GM12878 (cell line): ENCODE data around the gene SPN. TPM values are rescaled to one million over a fixed set of nuclear protein-coding genes. Genes with fewer than 3 reads are reported as not detected.

Source experiments
- ATAC-seq: fragments of 200-7000 bp; cut with Tn5 transposase; 3 replicates; pipeline ENCODE4 v1.9.1; 2020; ENCODE audit warnings: mild to moderate bottlenecking, moderate library complexity
- BruUV-seq: library from RNA; stranded (reverse); fragments of 400-500 nt; replicated peaks from 2 replicates; lab custom pipeline; 2021; lab: Mats Ljungman, UMichigan
- CTCF ChIA-PET: fragments of 300-600 bp; sonication (Branson Sonifier 250); formaldehyde crosslinking; extraction: SDS; loops from one replicate; lab custom pipeline; 2021; ENCODE audit warnings: inconsistent platforms; lab: Yijun Ruan, JAX
- POLR2A ChIA-PET: fragments of 350-600 bp; formaldehyde crosslinking; extraction: SDS; loops from one replicate; lab custom pipeline; 2021; ENCODE audit warnings: inconsistent platforms; lab: Charles Lee
- RAD21 ChIA-PET: fragments of 300-600 bp; sonication (Branson Sonifier 250); formaldehyde crosslinking; loops from one replicate; lab custom pipeline; 2023; ENCODE audit warnings: antibody characterized with exemption; ENCODE audit not compliant: unreplicated experiment; lab: Charles Lee
- SMC1A ChIA-PET: fragments of 300-600 bp; sonication (Branson Sonifier 250); formaldehyde crosslinking; loops from one replicate; lab custom pipeline; 2023; ENCODE audit not compliant: unreplicated experiment, uncharacterized antibody; lab: Charles Lee
- DNase-seq: peaks from one replicate; pipeline ENCODE4 v3.0.0-alpha.2; 2011; ENCODE audit warnings: low read depth, low spot score
- FAIRE-seq: peaks from 3 replicates; lab custom pipeline; 2011; peaks lifted over from hg19 to GRCh38; lab: Jason Lieb, UNC
- H2AFZ ChIP-seq: 2 replicates; pipeline ENCODE4 v1.6.0; 2011; ENCODE audit warnings: low read depth, low read length, control low read depth; ENCODE audit not compliant: control insufficient read depth
- H3K27ac ChIP-seq: 2 replicates; pipeline ENCODE4 v1.5.1; 2011; ENCODE audit warnings: control low read depth; ENCODE audit not compliant: control insufficient read depth, insufficient read depth
- H3K27me3 ChIP-seq, 2 experiments: replicated peaks in 1 of 2; 2 replicates each; pipeline versions ENCODE4 v1.6.0 to v1.6.1; 2011; ENCODE audit warnings: low read length in 1 of 2; ENCODE audit not compliant: control insufficient read depth in 2 of 2, insufficient read depth in 2 of 2
- H3K36me3 ChIP-seq, 2 experiments: 2 replicates each; pipeline ENCODE4 v1.5.1; 2011; ENCODE audit warnings: low read length in 1 of 2; ENCODE audit not compliant: control insufficient read depth in 2 of 2, insufficient read depth in 2 of 2
- H3K4me1 ChIP-seq: 2 replicates; pipeline ENCODE4 v1.6.1; 2011; ENCODE audit warnings: mild to moderate bottlenecking, low read length, moderate library complexity, mixed read lengths; ENCODE audit not compliant: control insufficient read depth, insufficient read depth
- H3K4me2 ChIP-seq: 2 replicates; pipeline ENCODE4 v1.6.0; 2011; ENCODE audit warnings: control low read depth; ENCODE audit not compliant: control insufficient read depth, insufficient read depth
- H3K4me3 ChIP-seq: fragments of 200-600 bp; sonication (generic); 2 replicates; pipeline ENCODE4 v1.5.1; 2016
- H3K79me2 ChIP-seq: 2 replicates; pipeline ENCODE4 v1.6.0; 2011; ENCODE audit warnings: low read length; ENCODE audit not compliant: control insufficient read depth, insufficient read depth
- H3K9ac ChIP-seq: 2 replicates; pipeline ENCODE4 v1.8.0; 2011; ENCODE audit warnings: low read length, control low read depth, mixed read lengths; ENCODE audit not compliant: control insufficient read depth, insufficient read depth
- H3K9me3 ChIP-seq: replicated peaks from 3 replicates; pipeline ENCODE4 v1.5.1; 2011; ENCODE audit warnings: mild to moderate bottlenecking, low read length; ENCODE audit not compliant: control insufficient read depth, insufficient read depth
- H4K20me1 ChIP-seq: 2 replicates; pipeline ENCODE4 v1.6.0; 2011; ENCODE audit not compliant: control insufficient read depth, insufficient read depth
- BACH1 ChIP-seq: fragments of 450-650 bp; IDR thresholded peaks from 2 replicates; pipeline ENCODE4 v1.6.1; 2017; ENCODE audit warnings: mild to moderate bottlenecking, borderline replicate concordance
- BHLHE40 ChIP-seq, 2 experiments: fragments of 450-650 bp in 1 of 2; IDR thresholded peaks; 2 replicates each; pipeline ENCODE4 v1.6.1; 2011 to 2017; ENCODE audit warnings: low read depth in 2 of 2, borderline replicate concordance in 1 of 2, improper control_type of control experiment in 1 of 2, low read length in 1 of 2, mild to moderate bottlenecking in 1 of 2
- GATAD2B ChIP-seq: fragments of 450-650 bp; conservative IDR thresholded peaks from 2 replicates; pipeline ENCODE4 v1.6.1; 2017; ENCODE audit warnings: low read depth, mild to moderate bottlenecking, moderate library complexity
- HDAC6 ChIP-seq: fragments of 200-600 bp; sonication (generic); IDR thresholded peaks from one replicate; pipeline ENCODE4 v1.8.0; 2017; ENCODE audit warnings: antibody characterized with exemption; ENCODE audit not compliant: unreplicated experiment
- IKZF1 ChIP-seq: fragments of 450-650 bp; conservative IDR thresholded peaks from 2 replicates; pipeline ENCODE4 v1.6.1; 2017; ENCODE audit warnings: antibody characterized with exemption, mild to moderate bottlenecking
- JUNB ChIP-seq: IDR thresholded peaks from 2 replicates; pipeline ENCODE4 v1.6.1; 2016; ENCODE audit warnings: antibody characterized with exemption, mild to moderate bottlenecking
- MYC ChIP-seq: IDR thresholded peaks from 2 replicates; pipeline ENCODE4 v1.6.1; 2011; ENCODE audit warnings: mild to moderate bottlenecking, low read length, moderate library complexity, inconsistent platforms; ENCODE audit not compliant: insufficient read depth, insufficient replicate concordance, insufficient read length, severe bottlenecking
- NBN ChIP-seq: fragments of 450-650 bp; IDR thresholded peaks from 2 replicates; pipeline ENCODE4 v1.6.1; 2016
- RAD21 ChIP-seq: IDR thresholded peaks from 2 replicates; pipeline ENCODE4 v1.6.1; 2011; ENCODE audit warnings: mild to moderate bottlenecking, low read depth, low read length, moderate library complexity; ENCODE audit not compliant: insufficient read depth
- SIX5 ChIP-seq: IDR thresholded peaks from 2 replicates; pipeline ENCODE4 v1.6.1; 2011; ENCODE audit warnings: mild to moderate bottlenecking, low read depth, low read length, moderate library complexity; ENCODE audit not compliant: severe bottlenecking
- TCF7 ChIP-seq: IDR thresholded peaks from 2 replicates; pipeline ENCODE4 v1.6.1; 2014; ENCODE audit warnings: antibody characterized with exemption, borderline replicate concordance
- YBX1 ChIP-seq: fragments of 450-650 bp; IDR thresholded peaks from 2 replicates; pipeline ENCODE4 v1.6.1; 2016; ENCODE audit warnings: antibody characterized with exemption
- WGBS: methylation state at CpG from one replicate; pipeline ENCODE4 v1.1.6; 2016; ENCODE audit warnings: low lambda C conversion rate; ENCODE audit not compliant: insufficient replicate concordance, insufficient coverage; ENCODE audit errors: missing lambda C conversion rate; 5-methylcytosine and 5-hydroxymethylcytosine counted together
- in situ Hi-C: fragments of 300-500 bp; cut with MboI; formaldehyde crosslinking; loops from 9 replicates; pipeline ENCODE4 v1.14.3; 2018; ENCODE audit warnings: mixed read lengths
- intact Hi-C: fragments of 100-400 bp; cut with micrococcal nuclease; formaldehyde crosslinking; loops from one replicate; pipeline ENCODE4 v1.14.2; 2022; ENCODE audit not compliant: unreplicated experiment
- polyA plus RNA-seq, 11 experiments: library from polyadenylated mRNA; depleted of rRNA in 4 of 11; unstranded in 6 of 11; stranded (reverse) in 5 of 11; fragments of >200 nt; fragmentation: Nextera tagmentation in 4 of 11; fragmentation: Illumina TruSeq in 1 of 11; extraction: Ambion mirVana in 4 of 11; extraction: Trizol in 1 of 11; gene quantifications; 1 replicate in 1 of 11; 2 replicates in 10 of 11; pipeline versions ENCODE4 v1.2.1 to v1.2.3, GENCODE V29; 2011 to 2016; ENCODE audit warnings: inconsistent platforms in 2 of 11, missing spikeins in 2 of 11, low read depth in 1 of 11
- total RNA-seq, 4 experiments: library from RNA; depleted of rRNA in 3 of 4; stranded (reverse); fragments of >200 nt in 3 of 4; fragmentation: Illumina TruSeq in 1 of 4; extraction: Trizol in 1 of 4; gene quantifications; 2 replicates each; pipeline versions ENCODE4 v1.2.1 to v1.2.3, GENCODE V29; 2013 to 2021
- TF ChIP-seq, protein P1 (sequence below): IDR thresholded peaks from 2 replicates; pipeline ENCODE4 v1.6.1; 2011; ENCODE audit warnings: borderline replicate concordance, low read depth, mild to moderate bottlenecking, moderate library complexity, mixed read lengths, low read length; ENCODE audit not compliant: insufficient read depth; ENCODE audit errors: extremely low read length
- TF ChIP-seq, protein P2 (sequence below): IDR thresholded peaks from 2 replicates; pipeline ENCODE4 v1.6.1; 2011; ENCODE audit warnings: mild to moderate bottlenecking, low read depth, low read length, moderate library complexity; ENCODE audit not compliant: insufficient replicate concordance
- TF ChIP-seq, protein P3 (sequence below), 3 experiments: IDR thresholded peaks in 2 of 3; conservative IDR thresholded peaks in 1 of 3; 2 replicates each; pipeline ENCODE4 v1.5.1; 2011; ENCODE audit warnings: low read depth in 3 of 3, low read length in 3 of 3, mild to moderate bottlenecking in 3 of 3, control low read depth in 2 of 3, moderate library complexity in 2 of 3, inconsistent platforms in 1 of 3, mixed read lengths in 1 of 3; ENCODE audit not compliant: control insufficient read depth in 2 of 3, insufficient read depth in 1 of 3; ENCODE audit errors: extremely low read depth in 1 of 3
- TF ChIP-seq, protein P4 (sequence below): IDR thresholded peaks from 2 replicates; pipeline ENCODE4 v1.6.1; 2011; ENCODE audit warnings: low read depth, mild to moderate bottlenecking, low read length, moderate library complexity, borderline replicate concordance; ENCODE audit errors: extremely low read depth

The SPN gene
- total and polyA plus RNA-seq, 10 of the 15 experiments (the other 5 are each of a cell fraction or from before 2014, with no cell fraction given) = 16.2 to 173 (median 92.7) TPM

DNA sequence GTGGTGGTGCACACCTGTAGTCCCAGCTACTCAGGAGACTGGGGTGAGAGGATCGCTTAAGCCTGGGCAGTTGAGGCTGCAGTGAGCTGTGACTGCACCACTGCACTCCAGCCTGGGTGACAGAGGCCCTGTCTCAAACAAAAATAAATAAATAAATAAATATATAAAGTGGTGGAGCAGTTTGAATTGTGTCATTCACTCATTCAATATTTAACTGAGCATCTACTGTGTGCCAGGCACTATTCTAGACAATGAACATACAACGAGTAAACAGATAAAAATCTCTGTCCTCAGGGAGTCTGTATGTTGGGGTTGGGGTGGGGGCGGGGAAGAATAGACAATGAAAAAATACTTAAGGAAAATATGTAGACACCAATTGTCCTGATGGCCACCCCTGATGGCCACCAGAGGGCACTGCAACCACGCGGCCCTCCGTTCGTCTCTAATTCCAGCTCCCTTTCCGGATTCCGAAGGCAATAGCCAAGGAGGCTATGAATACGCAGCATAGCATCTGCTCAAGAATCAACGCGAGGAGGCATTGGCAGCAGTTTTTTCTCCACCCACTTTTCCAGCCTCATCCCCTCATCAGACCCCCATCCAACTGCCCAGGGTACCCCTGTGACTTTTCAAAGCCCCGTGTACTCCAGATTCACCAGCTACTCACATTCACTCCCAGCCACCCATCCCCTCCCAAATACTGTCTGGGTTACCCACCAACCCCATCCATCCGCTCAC lies 37.4 kb downstream of the SPN start (continued):
- TF ChIP-seq, protein P1, sequence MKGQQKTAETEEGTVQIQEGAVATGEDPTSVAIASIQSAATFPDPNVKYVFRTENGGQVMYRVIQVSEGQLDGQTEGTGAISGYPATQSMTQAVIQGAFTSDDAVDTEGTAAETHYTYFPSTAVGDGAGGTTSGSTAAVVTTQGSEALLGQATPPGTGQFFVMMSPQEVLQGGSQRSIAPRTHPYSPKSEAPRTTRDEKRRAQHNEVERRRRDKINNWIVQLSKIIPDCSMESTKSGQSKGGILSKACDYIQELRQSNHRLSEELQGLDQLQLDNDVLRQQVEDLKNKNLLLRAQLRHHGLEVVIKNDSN = no peak
- TF ChIP-seq MYC (no peak), RAD21 (peak; percentile 87), NBN (no peak)

DNA sequence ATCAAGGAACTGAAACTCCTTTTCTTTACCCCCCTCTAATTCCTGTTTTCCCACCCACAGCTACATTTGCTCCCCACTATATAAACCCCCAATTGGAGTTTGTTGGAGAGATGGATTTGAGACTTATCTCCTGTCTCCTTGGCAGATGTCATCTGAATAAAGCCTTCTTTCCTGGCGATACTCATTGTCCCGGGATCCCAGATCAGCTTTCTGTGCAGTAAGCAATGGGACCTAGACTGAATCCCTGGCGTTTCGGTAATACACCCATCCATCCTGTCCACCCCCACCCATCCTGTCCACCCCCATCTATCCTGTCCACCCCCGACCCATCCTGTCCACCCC lies 38.1 kb downstream of the SPN start:
- H4K20me1 ChIP-seq = no peaks in the 10 kb centered on the region
- intact Hi-C loops = loop anchor here (5.0 kb wide), 3 partner anchors 91 to 321 kb away; partner anchors contain the start of genes C16orf92, KIF22 and MAZ
- ChIA-PET RAD21 (interaction anchor here (0.6 to 2.5 kb wide), 13 partner anchors 9 to 120 kb away, joined by 3 to 11 read pairs (median 5); partner anchors contain the start of genes PAGR1 and QPRT), CTCF (interaction anchor here (0.6 to 5.2 kb wide), 23 partner anchors 9 to 331 kb away, joined by 3 to 27 read pairs (median 5); partner anchors contain the start of genes KIF22 and QPRT), SMC1A (interaction anchor here (1.1 to 2.8 kb wide), 17 partner anchors 8 to 331 kb away, joined by 3 to 14 read pairs (median 5); partner anchors contain the start of gene PAGR1), POLR2A (interaction anchor here (0.6 to 2.6 kb wide), 7 partner anchors 10 to 186 kb away, joined by 3 to 10 read pairs (median 3); partner anchors contain the start of gene SPN)
- ATAC-seq (no peak), DNase-seq (no peak), FAIRE-seq (no peak)
- 54% methylated on average over 5 of the region's 5 CpGs for WGBS
- H3K27ac ChIP-seq = no peak overlapping the region
- no peaks in the 10 kb centered on the region; a peak in 1 of 4 replicates for H3K36me3 ChIP-seq
- in situ Hi-C loops = no loop called here
- H3K27me3 ChIP-seq = no peaks in the 10 kb centered on the region
- peaks cover 13% of the 10 kb centered on the region for H3K4me1 ChIP-seq
- H3K4me2 ChIP-seq = no peak overlapping the region
- H3K79me2 ChIP-seq = no peaks in the 10 kb centered on the region
- no peak overlapping the region for H3K4me3 ChIP-seq
- H3K9ac ChIP-seq = no peak overlapping the region
- H3K9me3 ChIP-seq = peaks cover 1% of the 10 kb centered on the region; the same call in 2 of the 3 replicates
- BruUV-seq = no TSS peak
- no peak overlapping the region for H2AFZ ChIP-seq
- no peak for TF ChIP-seq BHLHE40 (IDR thresholded peaks at IDR 0.05; ENCODE audit: borderline replicate concordance in 1 of 2, low read depth in 2 of 2, low read length in 1 of 2)
- TF ChIP-seq IKZF1 = no peak
- TF ChIP-seq, protein P2, sequence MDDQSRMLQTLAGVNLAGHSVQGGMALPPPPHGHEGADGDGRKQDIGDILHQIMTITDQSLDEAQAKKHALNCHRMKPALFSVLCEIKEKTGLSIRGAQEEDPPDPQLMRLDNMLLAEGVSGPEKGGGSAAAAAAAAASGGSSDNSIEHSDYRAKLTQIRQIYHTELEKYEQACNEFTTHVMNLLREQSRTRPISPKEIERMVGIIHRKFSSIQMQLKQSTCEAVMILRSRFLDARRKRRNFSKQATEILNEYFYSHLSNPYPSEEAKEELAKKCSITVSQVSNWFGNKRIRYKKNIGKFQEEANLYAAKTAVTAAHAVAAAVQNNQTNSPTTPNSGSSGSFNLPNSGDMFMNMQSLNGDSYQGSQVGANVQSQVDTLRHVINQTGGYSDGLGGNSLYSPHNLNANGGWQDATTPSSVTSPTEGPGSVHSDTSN = no peak
- TF ChIP-seq HDAC6 = no peak
- TF ChIP-seq JUNB = no peak
- no peak for TF ChIP-seq BACH1
- TF ChIP-seq MYC = no peak
- no peak for TF ChIP-seq TCF7
- TF ChIP-seq GATAD2B = no peak
- TF ChIP-seq YBX1 = no peak
- no peak for TF ChIP-seq SIX5
- TF ChIP-seq, protein P3, sequence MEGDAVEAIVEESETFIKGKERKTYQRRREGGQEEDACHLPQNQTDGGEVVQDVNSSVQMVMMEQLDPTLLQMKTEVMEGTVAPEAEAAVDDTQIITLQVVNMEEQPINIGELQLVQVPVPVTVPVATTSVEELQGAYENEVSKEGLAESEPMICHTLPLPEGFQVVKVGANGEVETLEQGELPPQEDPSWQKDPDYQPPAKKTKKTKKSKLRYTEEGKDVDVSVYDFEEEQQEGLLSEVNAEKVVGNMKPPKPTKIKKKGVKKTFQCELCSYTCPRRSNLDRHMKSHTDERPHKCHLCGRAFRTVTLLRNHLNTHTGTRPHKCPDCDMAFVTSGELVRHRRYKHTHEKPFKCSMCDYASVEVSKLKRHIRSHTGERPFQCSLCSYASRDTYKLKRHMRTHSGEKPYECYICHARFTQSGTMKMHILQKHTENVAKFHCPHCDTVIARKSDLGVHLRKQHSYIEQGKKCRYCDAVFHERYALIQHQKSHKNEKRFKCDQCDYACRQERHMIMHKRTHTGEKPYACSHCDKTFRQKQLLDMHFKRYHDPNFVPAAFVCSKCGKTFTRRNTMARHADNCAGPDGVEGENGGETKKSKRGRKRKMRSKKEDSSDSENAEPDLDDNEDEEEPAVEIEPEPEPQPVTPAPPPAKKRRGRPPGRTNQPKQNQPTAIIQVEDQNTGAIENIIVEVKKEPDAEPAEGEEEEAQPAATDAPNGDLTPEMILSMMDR (IDR thresholded peaks at IDR 0.05 in 2 of 3, conservative IDR thresholded peaks at IDR 0.05 in 1 of 3; ENCODE audit: control insufficient read depth in 2 of 3, extremely low read depth in 1 of 3, insufficient read depth in 1 of 3, low read depth in 3 of 3, low read length in 3 of 3) = no peak
- TF ChIP-seq, protein P4, sequence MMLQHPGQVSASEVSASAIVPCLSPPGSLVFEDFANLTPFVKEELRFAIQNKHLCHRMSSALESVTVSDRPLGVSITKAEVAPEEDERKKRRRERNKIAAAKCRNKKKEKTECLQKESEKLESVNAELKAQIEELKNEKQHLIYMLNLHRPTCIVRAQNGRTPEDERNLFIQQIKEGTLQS = no peak
